PC-3 (cell line): Measurements from ENCODE around the gene KRT17. TPM values are rescaled to one million over a fixed set of nuclear protein-coding genes. Genes with fewer than 3 reads are reported as not detected.

Experiments used
- ATAC-seq: fragments of 200-7000 bp; cut with Tn5 transposase; 2 replicates; pipeline ENCODE4 v1.9.1; 2020; ENCODE audit warnings: mild to moderate bottlenecking, moderate library complexity
- BruUV-seq: library from RNA; stranded (reverse); fragments of 400-500 nt; replicated peaks from 2 replicates; lab custom pipeline; 2021; lab: Mats Ljungman, UMichigan
- CTCF ChIA-PET: fragments of 300-600 bp; sonication (Branson Sonifier 250); formaldehyde crosslinking; loops from one replicate; lab custom pipeline; 2022; ENCODE audit warnings: antibody characterized with exemption; lab: Charles Lee
- POLR2A ChIA-PET: fragments of 300-600 bp; sonication (Branson Sonifier 250); formaldehyde crosslinking; loops from one replicate; lab custom pipeline; 2022; ENCODE audit warnings: antibody characterized with exemption; ENCODE audit not compliant: unreplicated experiment; lab: Charles Lee
- DNase-seq: peaks from one replicate; pipeline ENCODE4 v3.0.0-alpha.2; 2015
- H2AFZ ChIP-seq: fragments of 300-600 bp; sonication (generic); 2 replicates; pipeline ENCODE4 v1.6.0; 2016; ENCODE audit warnings: antibody characterized with exemption, low read length
- H3F3A ChIP-seq: fragments of 300-600 bp; sonication (generic); one replicate; pipeline ENCODE4 v1.6.0; 2017; ENCODE audit warnings: antibody characterized with exemption, low read length, control low read depth, mild to moderate bottlenecking; ENCODE audit not compliant: unreplicated experiment
- H3K27ac ChIP-seq: fragments of 300-600 bp; sonication (generic); 2 replicates; pipeline ENCODE4 v1.5.1; 2016; ENCODE audit warnings: mild to moderate bottlenecking, low read length
- H3K27me3 ChIP-seq: fragments of 300-600 bp; sonication (generic); 2 replicates; pipeline ENCODE4 v1.6.1; 2016; ENCODE audit warnings: low read length, mixed read lengths
- H3K36me3 ChIP-seq: fragments of 300-600 bp; sonication (generic); 2 replicates; pipeline ENCODE4 v1.6.1; 2016; ENCODE audit warnings: low read depth, mixed run types, low read length, mixed read lengths
- H3K4me1 ChIP-seq: fragments of 300-600 bp; sonication (generic); 2 replicates; pipeline ENCODE4 v1.5.1; 2016; ENCODE audit warnings: low read length; ENCODE audit not compliant: insufficient read depth
- H3K4me2 ChIP-seq: fragments of 300-600 bp; sonication (generic); 2 replicates; pipeline ENCODE4 v1.6.0; 2016; ENCODE audit warnings: low read length
- H3K4me3 ChIP-seq: fragments of 300-600 bp; sonication (generic); 2 replicates; pipeline ENCODE4 v1.5.1; 2016; ENCODE audit warnings: mild to moderate bottlenecking, low read length, mixed read lengths
- H3K79me2 ChIP-seq: fragments of 300-600 bp; sonication (generic); 2 replicates; pipeline ENCODE4 v1.6.1; 2017; ENCODE audit warnings: low read length, mixed read lengths
- H3K9ac ChIP-seq: fragments of 300-600 bp; sonication (generic); 2 replicates; pipeline ENCODE4 v1.6.0; 2016; ENCODE audit warnings: mild to moderate bottlenecking, low read length
- H3K9me2 ChIP-seq: fragments of 300-600 bp; sonication (generic); replicated peaks from 2 replicates; pipeline ENCODE4 v1.6.1; 2016; ENCODE audit warnings: mixed run types, low read length, mixed read lengths
- H3K9me3 ChIP-seq: fragments of 300-600 bp; sonication (generic); 2 replicates; pipeline ENCODE4 v1.6.1; 2016; ENCODE audit warnings: low read length, mixed read lengths
- H4K20me1 ChIP-seq: fragments of 300-600 bp; sonication (generic); 2 replicates; pipeline ENCODE4 v1.6.1; 2016; ENCODE audit warnings: low read length, mixed read lengths
- CTCF ChIP-seq: fragments of 300-600 bp; sonication (generic); conservative IDR thresholded peaks from 2 replicates; pipeline ENCODE4 v1.5.1; 2017; ENCODE audit warnings: antibody characterized with exemption, low read depth, mild to moderate bottlenecking, low read length
- EZH2 ChIP-seq: fragments of 300-600 bp; sonication (generic); IDR thresholded peaks from one replicate; pipeline ENCODE4 v1.6.1; 2017; ENCODE audit warnings: antibody characterized with exemption, mild to moderate bottlenecking, low read length; ENCODE audit not compliant: unreplicated experiment
- EZH2phosphoT487 ChIP-seq: fragments of 300-600 bp; sonication (generic); IDR thresholded peaks from 2 replicates; pipeline ENCODE4 v1.6.1; 2018; ENCODE audit warnings: mild to moderate bottlenecking, antibody characterized with exemption, low read length, borderline replicate concordance
- intact Hi-C: fragments of 100-400 bp; cut with micrococcal nuclease; formaldehyde crosslinking; loops from 2 replicates; pipeline ENCODE4 v1.9.0; 2023
- total RNA-seq: library from RNA; depleted of rRNA; stranded (reverse); fragments of >200 nt; gene quantifications from 2 replicates; pipeline ENCODE4 v1.2.3, GENCODE V29; 2014

KRT17 gene
- total RNA-seq, 1 experiment from 2014 or later, result 92.1 TPM

DNA sequence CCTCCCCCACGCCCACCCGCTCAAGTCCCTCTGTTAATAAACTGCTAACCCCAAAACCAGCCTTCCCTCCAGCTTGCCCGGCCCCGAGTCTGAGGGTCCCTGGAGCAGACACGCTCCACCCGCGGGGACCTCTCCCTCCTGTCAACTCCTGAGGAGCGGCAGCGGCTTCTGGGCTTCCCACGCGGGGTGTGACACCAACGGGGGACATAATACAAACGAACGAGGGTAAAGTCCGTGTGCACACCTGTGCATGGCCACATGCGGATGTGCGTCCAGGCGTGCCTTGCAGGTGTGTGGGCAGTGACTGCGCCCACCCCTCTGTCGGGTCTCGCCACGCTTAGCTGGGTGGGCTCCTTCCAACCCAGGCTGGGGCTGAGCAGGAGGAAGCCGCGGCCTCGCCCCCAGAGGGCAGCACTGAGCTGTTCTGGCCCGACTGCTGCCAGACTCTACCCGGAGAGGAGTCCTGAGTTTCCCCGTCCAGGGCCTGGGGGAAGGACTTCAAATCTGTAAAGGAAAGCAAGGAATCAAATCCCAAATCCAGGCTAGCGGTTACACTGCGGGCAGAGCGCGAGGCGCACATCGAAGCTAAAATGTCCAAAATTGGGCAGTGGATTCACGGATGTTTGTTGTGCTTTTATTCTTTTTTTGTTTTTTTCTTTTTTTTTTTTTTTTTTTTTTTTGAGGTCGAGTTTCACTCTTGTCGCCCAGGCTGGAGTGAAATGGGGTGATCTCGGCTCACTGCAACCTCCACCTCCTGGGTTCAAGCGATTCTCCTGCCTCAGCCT is 24.2 kb upstream of the KRT17 start:
- H3K27me3 ChIP-seq, result no peaks in the 10 kb centered on the region
- peak overlapping the region; percentile 65 for H3K27ac ChIP-seq
- no TSS peak for BruUV-seq
- H3K4me2 ChIP-seq, result peak overlapping the region; percentile 96
- H3K36me3 ChIP-seq, result no peaks in the 10 kb centered on the region
- H4K20me1 ChIP-seq, result no peaks in the 10 kb centered on the region
- intact Hi-C loops, result loop anchor here (1.0 to 10.0 kb wide), 4 partner anchors 14 to 244 kb away; no protein-coding TSS in a partner anchor
- H2AFZ ChIP-seq, result peak overlapping the region; percentile 90
- no peaks in the 10 kb centered on the region for H3F3A ChIP-seq
- POLR2A ChIA-PET, result interaction anchor here (0.6 kb wide), 1 partner anchor 69 kb away, joined by 15 read pairs; no protein-coding TSS in a partner anchor
- H3K9me3 ChIP-seq, result no peaks in the 10 kb centered on the region
- H3K9me2 ChIP-seq, result no peaks in the 10 kb centered on the region
- ATAC-seq, result peak; percentile 86
- no peaks in the 10 kb centered on the region for H3K79me2 ChIP-seq
- CTCF ChIA-PET, result interaction anchor here (0.6 to 1.7 kb wide), 14 partner anchors 12 to 944 kb away, joined by 3 to 24 read pairs (median 5); no protein-coding TSS in a partner anchor
- H3K9ac ChIP-seq, result peak overlapping the region; percentile 79
- TF ChIP-seq CTCF (peak; percentile 81), EZH2 (no peak)
- H3K4me1 ChIP-seq, result peaks cover 11% of the 10 kb centered on the region
- peak; percentile 78 for DNase-seq
- peak overlapping the region; percentile 72 for H3K4me3 ChIP-seq

DNA sequence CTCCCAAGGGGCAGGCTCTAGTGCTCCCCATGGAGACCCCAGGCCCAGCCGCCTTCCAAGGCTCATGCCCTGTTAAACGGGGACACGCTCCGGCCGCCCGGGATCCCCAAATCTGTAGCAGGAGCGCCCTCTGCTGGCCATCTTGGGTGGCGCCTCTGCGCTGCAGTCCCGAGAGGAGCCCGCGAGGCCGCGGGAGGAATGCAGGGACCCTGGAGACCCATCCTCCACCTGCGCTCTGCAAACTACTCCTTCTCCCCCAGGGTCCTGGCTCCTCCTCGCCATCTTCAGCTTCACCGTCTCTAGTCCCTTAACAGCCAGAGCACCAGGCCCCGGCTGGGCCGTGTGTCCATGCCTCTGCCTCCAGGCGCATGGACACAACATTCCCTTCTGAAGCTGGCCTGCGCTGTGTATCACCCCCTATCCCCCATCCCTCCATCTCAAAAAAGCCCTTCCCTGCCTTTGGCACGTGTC is 23.6 kb upstream of the KRT17 start:
- peak overlapping the region; percentile 65 for H3K27ac ChIP-seq
- ChIA-PET CTCF (interaction anchor here (0.6 to 1.7 kb wide), 12 partner anchors 12 to 944 kb away, joined by 3 to 24 read pairs (median 6); no protein-coding TSS in a partner anchor), POLR2A (interaction anchor here (0.6 kb wide), 1 partner anchor 69 kb away, joined by 15 read pairs; no protein-coding TSS in a partner anchor)
- peak overlapping the region; percentile 90 for H2AFZ ChIP-seq
- H3K4me3 ChIP-seq, result peak overlapping the region; percentile 72
- no peaks in the 10 kb centered on the region for H3K9me2 ChIP-seq
- no peaks in the 10 kb centered on the region for H4K20me1 ChIP-seq
- H3K4me2 ChIP-seq, result peak overlapping the region; percentile 96
- H3K9me3 ChIP-seq, result no peaks in the 10 kb centered on the region
- no TSS peak for BruUV-seq
- TF ChIP-seq CTCF (peak; percentile 82), EZH2phosphoT487 (no peak)
- H3K9ac ChIP-seq, result peak overlapping the region; percentile 79
- intact Hi-C loops, result loop anchor here (1.0 to 10.0 kb wide), 4 partner anchors 14 to 243 kb away; no protein-coding TSS in a partner anchor
- H3K36me3 ChIP-seq, result no peaks in the 10 kb centered on the region
- no peaks in the 10 kb centered on the region for H3F3A ChIP-seq
- DNase-seq, result peak; percentile 85
- H3K79me2 ChIP-seq, result no peaks in the 10 kb centered on the region
- peaks cover 6% of the 10 kb centered on the region for H3K4me1 ChIP-seq
- ATAC-seq, result peak; percentile 80
- no peaks in the 10 kb centered on the region for H3K27me3 ChIP-seq
